Brain microvascular endothelial cell (primary cell): Measurements from ENCODE around the gene AK2.

Source experiments
- DNase-seq: peaks from one replicate; pipeline ENCODE4 v3.0.0-alpha.2; 2020
- H3K27ac ChIP-seq: fragments of 250-450 bp; sonication (Bioruptor Pico); 2 replicates; pipeline ENCODE4 v1.5.1; 2020; ENCODE audit warnings: mild to moderate bottlenecking, moderate library complexity
- H3K27me3 ChIP-seq: fragments of 250-450 bp; sonication (Bioruptor Pico); replicated peaks from 2 replicates; pipeline ENCODE4 v1.5.1; 2020; ENCODE audit warnings: mild to moderate bottlenecking
- H3K36me3 ChIP-seq: fragments of 250-450 bp; sonication (Bioruptor Pico); replicated peaks from 2 replicates; pipeline ENCODE4 v1.5.1; 2020; ENCODE audit warnings: mild to moderate bottlenecking
- H3K4me3 ChIP-seq: 2 replicates; pipeline ENCODE4 v1.5.1; 2011; ENCODE audit warnings: low read depth, mild to moderate bottlenecking, control low read depth, low read length, moderate library complexity
- CTCF ChIP-seq: IDR thresholded peaks from 2 replicates; pipeline ENCODE4 v1.5.1; 2011; ENCODE audit warnings: low read depth, mild to moderate bottlenecking, moderate library complexity, low read length, control low read depth, inconsistent platforms; ENCODE audit errors: missing control alignments
- in situ Hi-C: cut with HindIII; loops from 2 replicates; pipeline ENCODE4 v1.10.0; 2017; ENCODE audit warnings: low sequenced_read_pairs, low pct_ligation_motif_present

AK2 gene

GRCh38 chr1:32990887-32991286 is 45.8 kb downstream of the AK2 start:
- Histone ChIP-seq H3K27ac (peak overlapping the region; percentile 24), H3K27me3 (no peaks in the 10 kb centered on the region), H3K4me3 (no peak overlapping the region), H3K36me3 (no peaks in the 10 kb centered on the region)
- no peak for DNase-seq
- in situ Hi-C loops = no loop called here
- TF ChIP-seq CTCF = no peak

- no peaks in the 10 kb centered on the region for H3K27me3 ChIP-seq
- TF ChIP-seq CTCF = no peak
- H3K4me3 ChIP-seq = no peak overlapping the region
- peak; percentile 98 for DNase-seq
- no peaks in the 10 kb centered on the region for H3K36me3 ChIP-seq
- H3K27ac ChIP-seq = peak overlapping the region; percentile 99
- in situ Hi-C loops = no loop called here
Measured at GRCh38 chr1:32989160-32990050, 47.3 kb downstream of the AK2 start.

DNA sequence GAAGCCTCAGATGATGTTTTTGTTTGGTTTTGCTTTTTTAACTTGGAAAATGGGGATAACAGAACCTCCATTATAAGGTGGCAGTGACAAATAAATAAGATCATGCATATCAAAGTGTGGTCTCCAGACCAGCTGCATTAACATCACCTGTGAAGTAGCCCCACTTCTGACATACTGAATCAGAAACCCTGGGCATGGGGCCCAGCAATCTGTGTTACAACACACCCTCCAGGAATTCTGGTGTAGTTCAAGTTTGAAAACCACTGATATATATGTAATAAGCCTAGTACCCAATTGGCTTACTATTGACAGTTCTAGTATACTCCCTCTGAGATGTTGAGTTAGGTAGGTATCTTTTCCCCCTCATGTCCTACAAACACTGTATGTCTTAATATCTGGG is 48.0 kb downstream of the AK2 start:
- no peak for TF ChIP-seq CTCF
- in situ Hi-C loops = no loop called here
- peak; percentile 84 for DNase-seq
- Histone ChIP-seq H3K27me3 (no peaks in the 10 kb centered on the region), H3K36me3 (no peaks in the 10 kb centered on the region), H3K4me3 (no peak overlapping the region), H3K27ac (peak overlapping the region; percentile 99)

GRCh38 chr1:32985226-32985625 is 51.5 kb downstream of the AK2 start:
- no peaks in the 10 kb centered on the region for H3K36me3 ChIP-seq
- no peaks in the 10 kb centered on the region for H3K27me3 ChIP-seq
- no peak overlapping the region for H3K4me3 ChIP-seq
- H3K27ac ChIP-seq = no peak overlapping the region
- in situ Hi-C loops = no loop called here
- no peak for TF ChIP-seq CTCF
- no peak for DNase-seq

DNA sequence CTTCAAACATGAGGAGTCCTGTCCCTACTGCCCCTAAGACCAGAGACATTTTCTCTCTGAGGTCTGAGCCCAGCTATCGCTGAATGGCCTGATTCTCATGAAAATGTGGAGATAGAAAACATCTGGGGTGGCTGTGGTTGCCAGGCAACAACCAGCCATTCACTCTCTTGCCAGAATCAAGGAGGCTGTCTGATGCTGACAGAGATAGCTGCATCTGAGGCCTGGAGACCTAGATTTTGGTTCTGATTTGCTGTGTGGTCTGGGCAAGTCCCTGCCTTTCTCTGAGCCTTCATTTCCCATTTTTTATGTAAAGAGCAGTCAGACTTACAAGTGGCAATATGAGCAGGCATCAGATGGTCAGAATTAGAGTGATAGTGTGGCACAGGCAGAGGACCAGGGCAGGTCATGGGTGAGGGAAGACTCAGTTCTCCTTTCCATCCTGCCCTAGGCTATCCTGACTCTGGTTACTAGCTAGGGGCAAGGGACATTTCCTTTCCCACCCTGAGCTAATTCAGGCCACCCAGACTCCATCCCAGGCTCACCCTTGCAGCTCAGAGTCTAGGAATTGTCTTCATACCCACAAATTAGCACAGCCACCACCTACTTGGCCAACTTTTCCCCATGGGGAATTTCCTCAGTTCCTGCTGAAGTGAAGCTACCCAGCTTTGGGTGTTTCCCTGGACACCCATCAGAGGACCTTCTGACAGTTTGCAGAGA is 52.1 kb downstream of the AK2 start:
- Histone ChIP-seq H3K36me3 (no peaks in the 10 kb centered on the region), H3K27me3 (no peaks in the 10 kb centered on the region), H3K27ac (no peak overlapping the region), H3K4me3 (no peak overlapping the region)
- in situ Hi-C loops = no loop called here
- DNase-seq = peak; percentile 63
- TF ChIP-seq CTCF = no peak
